Transverse colon (tissue), 4 donors: ENCODE data around the gene KMT2C.

Experiments
- POLR2A ChIP-seq: fragments of 450-650 bp; IDR thresholded peaks from one replicate; pipeline ENCODE4 v1.6.1; 2016; ENCODE audit warnings: antibody characterized with exemption, mild to moderate bottlenecking, moderate library complexity
- POLR2AphosphoS5 ChIP-seq, 3 donors: sonication (generic); formaldehyde crosslinking; IDR thresholded peaks; one replicate each; pipeline ENCODE4 v1.6.1; 2016; ENCODE audit warnings: antibody characterized with exemption in 3 of 3
- TF ChIP-seq, protein P1 (sequence below), 5 experiments: fragments of 200-600 bp in 3 of 5; fragments of 450-650 bp in 2 of 5; sonication (generic) in 3 of 5; IDR thresholded peaks; 1 replicate in 2 of 5; 2 replicates in 3 of 5; pipeline ENCODE4 v1.5.1; 2016 to 2017; ENCODE audit warnings: antibody characterized with exemption in 5 of 5, inconsistent platforms in 3 of 5, mild to moderate bottlenecking in 2 of 5, moderate library complexity in 1 of 5

DNA sequence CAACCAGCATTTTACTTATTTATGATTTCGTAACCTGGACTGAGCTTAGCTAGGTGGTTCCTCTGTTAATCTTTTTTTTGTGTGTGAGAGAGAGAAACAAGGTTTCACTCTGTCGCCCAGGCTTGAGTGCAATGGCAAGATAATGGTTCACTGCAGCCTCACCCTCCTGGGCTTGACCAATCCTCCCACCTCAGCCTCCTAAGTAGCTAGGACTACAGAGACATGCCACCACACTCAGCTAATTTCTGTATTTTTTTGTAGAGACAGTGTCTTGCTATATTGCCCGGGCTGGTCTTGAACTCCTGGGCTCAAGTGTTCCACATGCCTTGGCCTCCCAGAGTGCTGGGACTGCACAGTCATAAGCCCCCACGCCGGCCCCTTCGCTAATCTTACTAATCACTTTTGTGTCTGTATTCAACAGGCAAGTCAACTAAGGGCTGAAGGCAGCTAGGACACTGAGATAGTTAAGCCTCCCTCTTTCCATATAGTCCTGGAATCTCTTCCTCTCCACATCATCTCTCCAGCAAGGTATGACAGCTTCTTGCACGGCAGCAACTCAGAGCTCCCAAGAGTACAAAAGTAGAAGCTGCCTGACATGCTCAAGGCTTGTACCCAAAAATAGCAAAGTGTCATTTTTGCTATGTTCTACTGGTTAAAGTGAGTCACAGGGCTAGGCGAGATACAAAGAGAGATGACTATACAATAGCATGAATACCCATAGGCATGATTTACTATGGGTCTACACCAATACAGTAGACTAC lies 11.3 kb downstream of the KMT2C start:
- TF ChIP-seq, protein P1, sequence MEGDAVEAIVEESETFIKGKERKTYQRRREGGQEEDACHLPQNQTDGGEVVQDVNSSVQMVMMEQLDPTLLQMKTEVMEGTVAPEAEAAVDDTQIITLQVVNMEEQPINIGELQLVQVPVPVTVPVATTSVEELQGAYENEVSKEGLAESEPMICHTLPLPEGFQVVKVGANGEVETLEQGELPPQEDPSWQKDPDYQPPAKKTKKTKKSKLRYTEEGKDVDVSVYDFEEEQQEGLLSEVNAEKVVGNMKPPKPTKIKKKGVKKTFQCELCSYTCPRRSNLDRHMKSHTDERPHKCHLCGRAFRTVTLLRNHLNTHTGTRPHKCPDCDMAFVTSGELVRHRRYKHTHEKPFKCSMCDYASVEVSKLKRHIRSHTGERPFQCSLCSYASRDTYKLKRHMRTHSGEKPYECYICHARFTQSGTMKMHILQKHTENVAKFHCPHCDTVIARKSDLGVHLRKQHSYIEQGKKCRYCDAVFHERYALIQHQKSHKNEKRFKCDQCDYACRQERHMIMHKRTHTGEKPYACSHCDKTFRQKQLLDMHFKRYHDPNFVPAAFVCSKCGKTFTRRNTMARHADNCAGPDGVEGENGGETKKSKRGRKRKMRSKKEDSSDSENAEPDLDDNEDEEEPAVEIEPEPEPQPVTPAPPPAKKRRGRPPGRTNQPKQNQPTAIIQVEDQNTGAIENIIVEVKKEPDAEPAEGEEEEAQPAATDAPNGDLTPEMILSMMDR (IDR thresholded peaks at IDR 0.05) = no peak
- TF ChIP-seq POLR2A (no peak), POLR2AphosphoS5 (IDR thresholded peaks at IDR 0.05) (no peak)
